T47D (cell line): ENCODE measurements around the gene ERCC6L2.

Experiments used
- DNase-seq, 2 experiments: peaks; one replicate each; pipeline versions ENCODE4 v3.0.0 to v3.0.0-alpha.2; 2011 to 2012; ENCODE audit warnings: low read depth in 1 of 2, low spot score in 1 of 2
- JUND ChIP-seq: IDR thresholded peaks from 2 replicates; pipeline ENCODE4 v1.6.1; 2012; ENCODE audit warnings: low read depth
- in situ Hi-C: cut with HindIII; loops from 2 replicates; pipeline ENCODE4 v1.10.0; 2016; ENCODE audit warnings: low sequenced_read_pairs, low pct_unique_long_range_greater_than_20kb

The ERCC6L2 gene

DNA sequence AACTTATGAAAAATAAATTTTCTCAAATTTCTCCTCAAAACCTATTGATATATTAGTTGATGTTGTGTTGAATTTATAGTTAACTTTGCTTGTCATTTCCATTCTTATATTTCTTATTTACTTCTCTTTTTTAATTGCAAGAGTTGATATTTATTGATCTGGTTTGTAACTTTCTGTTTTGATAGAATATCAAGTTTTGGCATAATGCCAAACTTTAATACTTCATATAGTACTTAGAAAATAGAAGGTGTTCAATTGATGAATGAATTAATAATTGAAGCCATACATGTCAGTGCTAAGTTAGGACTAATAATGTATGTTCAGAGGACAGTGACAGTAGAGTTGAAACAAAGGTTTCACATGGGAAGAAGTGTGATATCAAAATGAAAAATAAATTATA, 27.9 kb downstream of the ERCC6L2 start:
- no peak for DNase-seq
- no peak for TF ChIP-seq JUND
- in situ Hi-C loops: no loop called here

- in situ Hi-C loops: no loop called here
- TF ChIP-seq JUND: no peak
- no peak for DNase-seq
These were observed 32.3 kb downstream of the ERCC6L2 start for GRCh38 chr9:95907794-95908193.

DNA sequence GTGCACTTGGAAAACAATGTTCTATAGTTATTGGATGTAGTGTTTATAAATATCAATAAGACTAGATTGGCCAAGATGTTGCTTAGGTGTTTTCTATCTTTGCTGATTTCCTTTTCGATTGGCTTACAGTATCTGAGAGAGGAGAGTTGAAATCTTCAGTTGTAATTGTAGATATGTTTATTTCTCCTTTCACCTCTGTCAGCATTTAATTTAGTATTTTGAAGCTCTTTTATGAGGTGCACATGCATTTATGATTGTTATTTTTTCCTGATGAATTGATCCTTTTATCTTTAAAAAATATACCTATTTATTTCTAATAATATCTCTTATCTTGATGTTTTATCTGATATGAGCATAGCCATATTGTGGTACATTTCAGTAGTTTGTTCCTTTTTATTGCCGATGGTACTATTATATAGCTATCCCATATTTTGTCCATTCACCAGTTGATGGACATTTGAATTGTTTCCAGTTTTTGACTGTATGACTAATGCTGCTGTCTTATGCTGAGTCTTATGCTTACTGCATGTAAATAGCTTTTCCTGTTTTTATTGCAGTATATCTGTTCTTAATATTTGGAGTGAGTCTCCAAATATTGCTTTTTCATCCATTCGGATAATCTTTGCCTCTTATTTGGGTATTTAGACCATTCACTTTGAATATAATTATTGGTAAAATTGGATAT, 34.7 kb downstream of the ERCC6L2 start:
- in situ Hi-C loops: no loop called here
- TF ChIP-seq JUND: no peak
- no peak for DNase-seq

DNA sequence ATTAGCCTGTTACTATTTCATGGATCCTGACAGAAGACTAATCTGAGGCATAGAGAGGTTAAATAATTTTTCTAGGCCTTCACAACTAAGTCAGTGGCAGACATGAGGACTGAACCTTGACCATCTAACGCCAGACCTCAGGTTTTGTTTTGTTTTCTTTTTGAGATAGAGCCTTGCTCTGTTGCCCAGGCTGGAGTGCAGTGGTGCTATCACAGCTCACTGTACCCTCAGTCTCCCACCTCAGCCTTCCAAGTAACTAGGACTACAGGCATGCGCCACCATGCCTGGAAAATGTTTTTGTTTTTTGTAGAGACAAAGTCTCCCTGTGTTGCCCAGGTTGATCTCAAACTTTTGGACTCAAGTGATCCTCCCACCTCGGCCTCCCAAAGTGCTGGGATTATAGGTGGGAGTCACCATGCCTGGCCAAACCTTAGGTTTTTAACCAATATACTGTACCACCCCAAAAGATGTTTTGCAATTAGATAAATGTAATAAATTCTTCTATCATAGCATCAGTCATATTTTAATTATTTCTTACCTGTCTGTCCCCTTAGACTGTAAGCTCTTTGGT, 35.4 kb downstream of the ERCC6L2 start:
- no peak for DNase-seq
- no peak for TF ChIP-seq JUND
- in situ Hi-C loops: no loop called here

- no peak for DNase-seq
- TF ChIP-seq JUND: no peak
- in situ Hi-C loops: no loop called here
These were observed 37.3 kb downstream of the ERCC6L2 start for GRCh38 chr9:95912773-95913172.

DNA sequence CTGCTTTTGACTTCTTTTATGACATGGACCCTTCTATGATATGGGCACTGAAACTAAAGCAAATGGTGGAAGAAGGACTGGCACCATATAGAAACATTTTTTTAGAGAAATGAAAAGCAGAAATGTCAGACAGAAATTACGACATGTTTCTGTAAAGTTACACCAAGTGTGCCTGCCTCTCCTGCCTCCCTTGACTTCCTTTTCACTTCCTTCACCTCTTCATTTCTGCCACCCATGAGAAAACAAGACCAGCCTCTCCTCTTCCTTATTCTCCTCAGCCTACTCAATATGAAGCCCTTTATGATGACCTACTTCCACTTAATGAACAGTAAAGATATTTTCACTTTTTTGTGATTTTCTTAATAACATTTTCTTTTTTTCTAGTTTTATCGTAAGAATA, 44.5 kb downstream of the ERCC6L2 start:
- in situ Hi-C loops: no loop called here
- no peak for TF ChIP-seq JUND
- DNase-seq: no peak

DNA sequence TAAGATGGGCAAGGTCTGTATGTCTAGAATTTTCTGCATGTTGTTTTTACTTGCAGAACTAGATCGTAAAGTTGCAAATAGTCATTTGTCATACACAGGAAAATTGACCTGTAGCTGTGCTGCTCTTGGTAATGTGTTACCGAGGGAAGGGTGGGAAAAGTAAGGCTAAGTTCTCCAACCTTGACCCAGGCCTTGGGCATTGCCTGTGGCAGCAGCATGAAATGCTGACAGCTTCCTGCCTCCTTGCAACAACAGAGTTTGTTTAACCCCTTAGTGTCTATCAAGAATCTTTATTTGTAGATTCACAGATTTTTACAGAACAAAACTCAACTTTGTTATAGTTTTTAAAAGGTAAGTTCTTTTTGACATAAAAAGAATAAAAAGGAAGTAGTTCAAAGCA, 48.3 kb downstream of the ERCC6L2 start:
- peak in 1 of 2 experiments; percentile 0 for DNase-seq
- TF ChIP-seq JUND: no peak
- in situ Hi-C loops: no loop called here

- TF ChIP-seq JUND: no peak
- no peak for DNase-seq
- in situ Hi-C loops: no loop called here
These were observed 49.5 kb downstream of the ERCC6L2 start for GRCh38 chr9:95924987-95925386.

- DNase-seq: no peak
- in situ Hi-C loops: no loop called here
- TF ChIP-seq JUND: no peak
These were observed 51.9 kb downstream of the ERCC6L2 start for GRCh38 chr9:95927271-95928004.

GRCh38 chr9:95930277-95930676, 54.8 kb downstream of the ERCC6L2 start:
- in situ Hi-C loops: no loop called here
- TF ChIP-seq JUND: no peak
- no peak for DNase-seq

DNA sequence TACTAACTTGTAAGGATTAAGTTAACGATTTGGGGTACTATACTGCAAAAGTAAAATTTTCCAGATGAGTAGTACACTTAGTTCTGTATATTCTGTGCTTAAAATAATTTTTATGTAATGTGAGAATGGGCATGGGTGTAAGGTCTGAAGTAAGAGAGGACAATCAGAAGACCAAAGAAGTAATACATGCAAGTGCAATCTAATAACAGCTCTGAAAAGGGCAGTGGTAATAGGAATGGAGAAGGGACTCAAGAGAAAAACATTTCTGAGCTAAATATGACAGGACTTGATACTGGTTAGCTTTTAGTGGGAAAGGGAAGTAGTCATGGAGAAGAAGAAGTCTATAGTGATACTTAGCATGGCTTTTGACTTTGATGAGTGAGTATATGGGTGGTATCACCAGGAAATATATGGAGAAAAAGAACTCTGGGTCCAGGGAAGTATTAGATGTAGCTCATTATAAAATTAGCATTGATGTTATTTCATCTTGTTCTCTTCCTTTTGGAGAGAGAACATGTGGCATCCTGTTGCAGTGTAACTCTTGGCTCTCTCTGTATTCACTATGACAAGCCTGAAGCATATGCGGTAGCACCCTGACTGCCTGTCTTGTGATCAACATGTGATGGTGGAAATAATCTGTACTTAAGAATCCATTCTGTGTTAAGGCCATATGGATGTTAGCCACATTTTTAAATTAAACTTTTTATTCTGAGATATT, 60.5 kb downstream of the ERCC6L2 start:
- no peak for TF ChIP-seq JUND
- in situ Hi-C loops: no loop called here
- DNase-seq: no peak

- TF ChIP-seq JUND: no peak
- no peak for DNase-seq
- in situ Hi-C loops: no loop called here
These were observed 61.1 kb downstream of the ERCC6L2 start for GRCh38 chr9:95936579-95937075.
